Forelimb muscle (tissue), 1 donor: ENCODE measurements around the gene CYP24A1. TPM values are rescaled to one million over a fixed set of nuclear protein-coding genes. Genes with fewer than 3 reads are reported as not detected.
"Not testable (repeated sequence)": the region's sequence is repeated elsewhere in the genome, so short reads cannot be mapped to it uniquely, and the experiment has no call there.

Experiments used
- DNase-seq: peaks from one replicate; pipeline ENCODE4 v3.0.0-alpha.2; 2013; ENCODE audit warnings: low read depth
- polyA plus RNA-seq: library from polyadenylated mRNA; unstranded; fragments of 120-200 nt; gene quantifications from one replicate; pipeline ENCODE4 v1.2.1, GENCODE V29; 2013; ENCODE audit not compliant: insufficient read length

The CYP24A1 gene
- polyA plus RNA-seq, 1 donor: 0.68 TPM

DNA sequence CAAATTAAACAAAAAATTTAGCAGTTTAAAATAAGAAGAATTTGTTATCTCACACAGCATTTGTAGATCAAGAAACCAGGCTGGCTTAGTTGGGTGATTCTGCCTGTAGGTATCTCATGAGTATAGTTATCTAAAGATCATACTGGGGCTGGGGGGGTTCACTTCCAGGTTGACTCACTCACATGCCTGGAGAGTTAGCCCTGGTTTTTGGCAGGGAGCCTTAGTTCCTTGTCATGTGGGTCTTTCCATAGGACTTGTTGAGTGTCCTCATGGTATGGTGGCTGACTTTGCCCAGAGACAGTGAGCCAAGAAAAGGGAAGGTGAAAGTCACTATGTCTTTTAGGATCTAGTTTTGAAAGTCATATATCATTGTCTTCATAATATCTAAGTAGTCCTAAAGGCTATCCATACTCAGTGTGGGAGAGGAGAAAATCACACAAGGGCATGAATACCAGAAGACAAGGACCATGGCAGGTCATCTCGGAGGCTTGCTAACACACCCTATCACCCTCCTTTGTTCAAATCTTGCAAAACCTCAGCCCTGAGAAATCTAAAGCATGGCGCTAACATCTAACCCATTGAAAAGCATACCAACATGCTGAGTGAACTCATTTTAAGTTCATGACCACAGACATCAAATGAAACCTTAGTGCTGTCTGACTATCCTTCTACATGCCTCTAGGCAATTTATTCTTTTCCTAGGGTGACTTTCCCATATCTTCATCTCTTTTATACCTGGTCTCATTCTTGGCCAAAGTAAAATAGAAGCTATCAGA lies 39.2 kb downstream of the CYP24A1 start:
- DNase-seq: no peak

DNA sequence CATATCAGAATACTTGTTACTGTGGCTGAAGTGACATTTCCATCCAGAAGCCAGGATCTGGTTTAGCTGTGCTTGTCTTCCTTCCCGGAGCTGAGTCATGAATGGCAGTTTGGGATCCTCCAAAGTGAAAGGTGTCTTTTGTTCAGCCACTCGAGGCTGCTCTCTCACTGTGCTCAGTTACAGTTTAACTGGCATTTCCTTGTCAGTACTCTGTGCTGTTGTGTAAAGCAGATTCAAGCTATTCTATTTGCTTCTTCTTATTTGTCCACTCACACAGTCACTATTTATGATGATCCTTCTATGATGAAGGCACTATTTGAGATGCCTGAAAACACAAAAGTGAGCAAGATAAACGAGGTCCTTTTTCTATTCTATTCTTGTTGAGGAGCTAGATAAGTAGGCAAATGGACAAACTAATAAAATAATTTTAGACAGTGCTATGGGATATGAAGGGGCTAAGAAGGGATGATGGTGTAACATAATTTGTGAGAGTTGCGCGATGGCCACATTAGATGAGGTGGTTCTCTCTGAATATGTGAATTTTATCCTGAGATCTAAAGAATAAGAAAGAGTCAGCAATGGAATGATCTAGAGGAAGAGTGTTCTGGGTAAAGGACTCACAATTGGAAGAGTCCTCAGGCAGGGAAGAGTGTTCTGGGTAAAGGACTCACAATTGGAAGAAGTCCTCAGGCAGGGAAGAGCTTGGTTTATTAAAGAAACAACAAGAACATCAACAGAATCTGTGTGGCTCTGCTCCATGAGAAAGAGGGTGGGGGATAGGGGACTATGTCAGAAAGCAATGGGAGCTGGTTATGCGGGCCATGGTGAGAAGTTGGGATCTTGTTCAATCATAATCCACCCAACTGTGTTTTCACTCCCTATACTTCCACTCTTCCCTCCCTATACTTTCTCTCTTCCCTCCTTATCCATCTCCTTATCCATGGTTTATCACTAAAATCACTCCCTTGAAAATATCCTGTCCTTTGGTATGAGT lies 40.1 kb downstream of the CYP24A1 start:
- DNase-seq: no peak

DNA sequence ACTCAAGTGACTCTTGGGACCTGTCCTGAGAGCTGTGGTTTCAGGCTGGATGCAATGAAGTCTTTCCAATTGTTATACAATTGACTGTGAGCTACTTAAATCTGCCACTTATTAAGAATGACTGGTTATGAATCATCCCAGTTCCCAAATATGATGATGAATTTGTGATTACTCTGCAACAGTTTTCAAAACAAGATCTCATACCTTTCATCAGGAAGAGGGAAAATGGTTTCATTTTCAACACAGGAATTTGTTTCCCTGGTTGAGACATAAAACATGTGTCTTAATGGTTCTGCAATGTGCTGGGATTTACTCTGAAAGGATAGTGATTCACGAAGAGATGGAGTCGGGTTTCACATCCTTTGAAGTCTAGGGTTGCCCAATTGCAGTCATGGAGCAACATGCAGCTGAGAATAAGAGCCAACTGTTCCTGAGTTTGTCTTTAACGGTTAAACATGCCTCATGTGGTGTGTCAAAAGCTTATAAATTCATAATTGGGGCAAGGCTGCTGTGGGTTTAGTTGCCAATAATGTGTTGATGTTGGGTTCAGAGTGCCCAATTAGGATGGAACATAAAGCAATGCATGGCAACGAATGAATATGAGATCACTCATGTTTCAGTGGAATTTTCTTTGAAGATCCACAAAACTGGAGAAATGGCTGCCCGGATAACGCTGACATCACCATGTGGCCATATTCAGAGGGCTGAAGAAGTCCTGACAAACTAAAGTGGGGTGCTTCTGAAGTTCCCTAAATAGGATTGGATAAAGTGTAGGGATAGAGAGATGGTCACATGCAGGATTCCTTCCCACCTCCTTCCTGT lies 41.0 kb downstream of the CYP24A1 start:
- no peak for DNase-seq

DNA sequence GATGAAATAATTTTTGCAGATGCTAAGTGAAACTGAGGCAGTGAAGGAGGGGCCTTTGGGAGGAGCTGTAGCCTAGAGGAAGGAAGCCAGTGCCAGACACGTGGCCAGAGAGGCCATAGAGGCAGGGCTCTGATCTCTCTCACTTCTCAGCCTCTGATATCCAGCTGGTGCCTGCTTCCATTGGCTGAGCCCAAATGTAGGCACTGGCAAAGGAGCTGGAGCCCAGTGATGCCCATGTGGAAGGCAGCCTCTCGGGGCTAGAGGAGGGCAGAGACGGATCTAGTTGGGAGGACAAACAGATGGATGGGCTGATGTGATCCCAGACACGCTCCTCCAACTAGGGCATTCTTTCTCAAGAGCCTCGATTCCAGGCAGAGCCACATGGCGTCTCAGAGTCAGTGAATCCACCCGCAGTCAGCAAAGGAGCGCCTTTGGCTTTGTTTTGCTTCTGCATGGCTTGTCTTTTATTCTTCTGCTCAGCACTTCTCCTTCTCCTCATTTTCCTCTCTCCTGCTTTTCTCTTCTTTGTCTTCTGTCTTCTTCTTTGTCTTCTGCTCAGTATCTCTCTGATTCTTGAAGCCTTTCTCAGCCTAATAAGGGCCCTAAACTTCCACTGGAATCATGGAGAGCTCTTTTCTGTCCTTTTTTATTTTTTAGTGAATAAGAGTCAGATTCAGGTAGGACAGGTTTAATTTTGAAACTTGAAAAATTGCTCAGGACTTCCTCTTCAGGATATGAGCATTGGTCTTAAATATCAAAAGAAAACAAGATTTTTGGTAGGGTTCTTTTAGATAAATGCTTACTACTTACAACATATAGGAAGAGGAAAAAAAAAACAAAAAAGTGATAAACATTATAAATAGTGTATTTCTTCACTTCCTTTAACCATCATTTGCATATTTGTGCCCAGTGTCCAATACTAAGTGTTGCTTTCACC lies 41.8 kb downstream of the CYP24A1 start:
- no peak for DNase-seq

DNA sequence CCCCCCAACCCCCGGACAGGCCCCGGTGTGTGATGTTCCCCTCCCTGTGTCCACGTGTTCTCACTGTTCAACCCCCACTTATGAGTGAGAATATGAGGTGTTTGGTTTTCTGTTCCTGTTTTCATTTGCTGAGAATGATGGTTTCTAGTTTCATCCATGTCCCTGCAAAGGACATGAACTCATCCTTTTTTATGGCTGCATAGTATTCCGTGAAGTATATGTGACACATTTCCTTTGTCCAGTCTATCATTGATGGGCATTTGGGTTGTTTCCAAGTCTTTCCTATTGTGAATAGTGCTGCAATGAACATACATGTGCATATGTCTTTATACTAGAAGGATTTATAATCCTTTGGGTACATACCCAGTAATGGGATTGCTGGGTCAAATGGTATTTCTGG lies 42.7 kb downstream of the CYP24A1 start:
- not testable (repeated sequence) for DNase-seq

DNA sequence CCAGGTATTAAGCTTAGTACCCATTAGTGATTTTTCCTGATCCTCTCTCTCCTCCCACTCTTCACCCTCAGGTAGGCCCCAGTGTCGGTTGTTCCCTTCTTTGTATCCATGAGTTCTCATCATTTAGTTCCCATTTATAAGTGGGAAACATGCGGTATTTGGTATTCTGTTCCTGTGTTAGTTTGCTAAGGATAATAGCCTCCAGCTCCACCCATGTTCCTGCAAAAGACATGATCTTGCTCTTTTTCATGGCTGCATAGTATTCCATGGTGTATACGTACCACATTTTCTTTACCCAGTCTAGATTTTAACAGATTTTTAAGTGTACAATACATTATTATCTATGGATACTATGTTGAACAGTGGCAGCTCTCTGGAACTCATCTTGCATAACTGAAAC lies 44.4 kb downstream of the CYP24A1 start:
- no peak for DNase-seq

DNA sequence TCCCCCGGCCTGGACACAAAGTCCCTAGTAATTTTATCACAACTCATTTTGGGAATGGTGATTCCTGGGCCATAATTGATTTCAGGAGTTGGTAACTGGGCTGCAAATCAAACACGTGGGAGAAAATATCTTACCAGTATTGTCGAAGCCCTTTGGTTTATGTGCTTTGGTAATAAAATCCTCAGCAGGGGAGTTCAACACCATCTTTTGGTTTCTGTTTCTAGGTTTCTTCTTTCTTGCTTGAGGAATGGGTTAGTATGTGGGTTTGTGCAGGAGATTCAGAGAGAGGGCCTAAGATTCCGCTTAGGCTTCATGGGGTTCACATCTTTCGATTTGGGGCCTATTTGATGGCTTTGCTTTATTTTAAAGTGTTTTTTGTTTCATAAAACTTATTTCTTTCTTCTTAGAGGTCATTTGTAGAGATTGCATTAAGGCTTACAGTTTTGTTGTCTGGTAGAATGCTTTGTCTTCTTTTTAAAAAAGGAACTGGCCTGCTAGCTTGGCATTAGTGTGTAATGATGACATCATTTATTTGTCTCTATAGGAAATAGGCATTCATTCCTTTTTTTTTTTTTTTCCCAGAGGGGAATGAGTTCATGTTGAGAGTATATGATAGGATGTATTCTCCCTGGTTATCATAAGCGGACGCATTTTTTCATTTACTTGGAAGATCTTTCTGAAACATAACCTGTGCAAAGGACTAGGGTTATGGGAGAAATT lies 45.8 kb downstream of the CYP24A1 start:
- no peak for DNase-seq

DNA sequence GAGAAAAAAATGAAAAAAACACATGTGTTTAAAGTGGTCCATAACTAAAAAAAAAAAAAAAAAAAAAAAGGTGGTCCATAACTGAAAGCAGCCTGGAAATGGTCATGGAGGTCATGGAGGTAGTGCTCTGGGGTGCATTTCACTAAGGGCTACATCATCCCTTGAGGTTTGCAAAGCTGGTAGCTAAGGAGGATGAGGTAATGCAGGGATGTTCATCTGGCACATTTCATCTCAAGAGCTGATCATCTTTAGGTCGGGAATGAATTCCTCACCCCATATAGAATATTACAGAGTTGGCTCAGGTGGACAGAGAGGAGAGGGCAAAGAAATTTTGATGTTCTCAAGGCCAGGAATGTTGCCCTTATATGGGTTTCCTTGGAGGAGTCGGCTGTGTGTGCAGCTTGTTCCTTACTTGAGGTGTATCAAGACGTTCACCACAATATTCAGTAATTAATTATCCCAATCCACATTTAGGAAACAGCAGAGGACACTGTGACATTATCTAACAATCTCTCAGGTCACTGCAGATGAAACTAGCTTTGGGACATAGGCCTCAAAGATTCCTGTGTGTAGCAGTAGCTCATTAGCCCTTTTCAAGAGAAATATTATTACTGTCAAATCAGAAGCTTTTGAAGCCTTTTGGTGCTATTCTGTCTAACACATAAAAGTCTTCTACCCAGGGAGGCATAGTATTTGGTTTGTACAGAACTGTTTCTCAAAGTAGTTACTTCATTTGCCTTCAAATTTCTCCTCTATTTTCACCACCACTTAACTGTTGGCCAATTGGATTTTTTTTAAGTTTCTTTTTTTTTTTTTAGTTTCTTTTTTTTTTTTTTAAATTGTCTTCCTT lies 46.8 kb downstream of the CYP24A1 start:
- DNase-seq: no peak

DNA sequence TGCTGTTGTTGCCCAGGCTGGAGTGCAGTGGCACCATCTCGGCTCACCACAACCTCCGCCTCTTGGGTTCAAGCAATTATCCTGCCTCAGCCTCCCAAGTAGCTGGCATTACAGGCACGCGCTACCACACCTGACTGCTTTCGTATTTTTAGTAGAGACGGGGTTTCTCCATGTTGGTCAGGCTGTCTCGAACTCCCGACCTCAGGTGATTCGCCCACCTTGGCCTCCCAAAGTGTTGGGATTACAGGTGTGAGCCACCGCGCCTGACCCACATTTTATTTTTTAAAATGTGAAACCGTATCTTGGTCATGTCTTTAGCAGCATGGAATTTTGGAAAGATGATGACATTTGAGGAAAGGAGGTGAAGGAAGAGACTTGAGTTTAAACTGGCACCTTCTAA lies 47.5 kb downstream of the CYP24A1 start:
- not testable (repeated sequence) for DNase-seq

DNA sequence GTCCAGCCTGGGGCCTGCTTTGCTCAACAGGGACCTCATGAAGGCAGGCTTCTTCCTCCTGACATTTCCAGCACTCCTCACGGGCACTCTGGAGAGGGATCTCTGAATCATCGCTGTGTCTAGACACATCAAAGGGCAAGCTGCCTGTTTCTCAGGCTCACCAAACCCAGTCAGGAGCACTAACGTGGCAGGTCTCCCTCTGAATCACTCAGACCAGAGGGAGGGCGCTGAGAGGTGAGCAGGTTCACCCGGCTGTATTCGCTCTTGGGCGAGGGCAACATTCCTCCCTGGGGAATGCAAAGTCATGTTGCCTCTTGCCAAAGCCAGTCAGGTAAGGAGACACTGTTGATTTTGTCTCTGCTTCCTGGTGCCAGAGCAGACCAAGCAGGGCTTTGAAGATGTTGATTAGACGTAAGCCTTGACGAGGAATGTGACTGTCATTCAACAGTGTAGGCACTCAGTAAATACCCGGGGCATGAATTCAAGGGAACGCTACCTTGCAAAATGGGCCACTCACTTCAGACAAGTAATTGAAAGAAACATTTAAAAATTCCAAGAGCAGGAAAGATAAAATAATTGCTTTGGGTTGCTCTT lies 50.1 kb downstream of the CYP24A1 start:
- no peak for DNase-seq

DNA sequence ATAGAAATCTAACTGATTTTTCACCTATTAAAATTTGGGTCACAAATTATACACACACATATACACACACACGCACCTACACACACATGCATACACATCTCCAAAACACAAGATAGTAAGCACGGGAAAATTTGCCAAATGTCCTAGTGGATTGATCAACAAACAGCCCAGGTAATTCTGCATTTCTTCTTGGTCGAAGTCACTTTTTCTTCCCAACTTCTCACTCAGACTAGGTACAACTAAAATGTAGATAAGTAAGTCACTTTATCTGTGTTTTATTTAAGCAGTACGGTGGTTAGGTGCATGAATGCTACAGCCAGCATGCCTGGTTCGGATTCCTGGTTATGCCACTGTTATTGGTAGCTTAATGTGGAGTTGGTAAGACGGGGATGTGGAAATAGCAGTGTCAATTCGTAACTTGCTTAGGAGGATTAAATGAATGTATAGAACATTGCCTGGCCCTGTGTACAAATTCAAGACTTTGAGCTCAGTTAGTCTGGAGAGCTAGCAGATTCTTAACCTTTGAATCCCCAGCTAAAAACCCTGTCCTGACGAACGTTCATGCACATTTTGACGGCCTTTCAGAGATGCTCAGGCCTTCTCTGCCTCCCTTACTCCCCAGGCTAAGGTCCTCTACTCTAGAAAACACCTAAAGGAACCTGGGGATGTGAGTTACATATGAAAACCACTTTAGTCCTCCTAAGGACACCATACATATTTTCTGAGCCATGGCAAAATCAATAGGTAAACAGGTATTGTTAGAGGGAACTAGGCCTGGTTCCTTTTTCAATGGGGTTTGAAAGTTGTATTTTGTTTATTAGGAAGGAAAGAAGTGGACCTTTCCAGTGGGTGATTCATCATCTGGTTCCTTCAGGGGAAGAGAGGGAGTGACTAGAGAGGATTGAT lies 50.9 kb downstream of the CYP24A1 start:
- DNase-seq: no peak

DNA sequence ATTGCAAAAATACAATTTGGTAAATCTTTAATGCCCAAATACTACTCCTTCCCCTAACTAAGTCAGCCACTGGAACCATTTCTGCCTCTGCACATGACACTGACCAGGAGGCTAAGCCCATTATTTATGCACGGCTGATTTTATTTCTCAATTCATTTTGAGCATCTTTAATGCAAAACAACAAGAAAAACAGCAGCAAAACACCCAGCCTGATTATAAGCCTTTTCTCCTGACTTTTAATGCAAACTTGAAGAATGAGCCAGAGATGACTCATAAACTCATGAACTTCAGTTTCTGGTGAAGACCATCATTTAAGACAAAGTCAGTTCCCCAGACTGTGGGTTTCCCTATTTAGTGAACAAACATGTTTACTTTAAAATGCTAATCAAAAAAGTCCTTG lies 51.6 kb downstream of the CYP24A1 start:
- DNase-seq: no peak

DNA sequence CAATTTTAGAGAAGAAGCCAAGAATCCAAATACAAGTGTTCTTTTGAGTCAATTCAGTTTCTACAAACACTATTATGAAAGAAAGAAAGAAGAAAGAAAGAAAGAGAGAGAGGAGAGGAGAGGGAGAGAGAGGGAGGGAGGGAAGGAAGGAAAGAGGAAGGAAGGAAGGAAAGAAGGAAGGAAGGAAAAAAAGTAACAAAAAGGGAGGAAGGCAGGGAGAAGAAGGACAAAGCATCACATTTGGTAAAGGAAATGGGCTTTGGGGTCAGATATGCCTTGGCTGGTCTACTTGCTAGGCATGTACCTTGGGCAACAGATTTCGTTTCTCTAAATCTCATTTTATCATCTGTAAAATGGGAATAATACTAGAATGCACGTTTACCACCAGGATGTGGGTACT lies 54.0 kb downstream of the CYP24A1 start:
- no peak for DNase-seq

DNA sequence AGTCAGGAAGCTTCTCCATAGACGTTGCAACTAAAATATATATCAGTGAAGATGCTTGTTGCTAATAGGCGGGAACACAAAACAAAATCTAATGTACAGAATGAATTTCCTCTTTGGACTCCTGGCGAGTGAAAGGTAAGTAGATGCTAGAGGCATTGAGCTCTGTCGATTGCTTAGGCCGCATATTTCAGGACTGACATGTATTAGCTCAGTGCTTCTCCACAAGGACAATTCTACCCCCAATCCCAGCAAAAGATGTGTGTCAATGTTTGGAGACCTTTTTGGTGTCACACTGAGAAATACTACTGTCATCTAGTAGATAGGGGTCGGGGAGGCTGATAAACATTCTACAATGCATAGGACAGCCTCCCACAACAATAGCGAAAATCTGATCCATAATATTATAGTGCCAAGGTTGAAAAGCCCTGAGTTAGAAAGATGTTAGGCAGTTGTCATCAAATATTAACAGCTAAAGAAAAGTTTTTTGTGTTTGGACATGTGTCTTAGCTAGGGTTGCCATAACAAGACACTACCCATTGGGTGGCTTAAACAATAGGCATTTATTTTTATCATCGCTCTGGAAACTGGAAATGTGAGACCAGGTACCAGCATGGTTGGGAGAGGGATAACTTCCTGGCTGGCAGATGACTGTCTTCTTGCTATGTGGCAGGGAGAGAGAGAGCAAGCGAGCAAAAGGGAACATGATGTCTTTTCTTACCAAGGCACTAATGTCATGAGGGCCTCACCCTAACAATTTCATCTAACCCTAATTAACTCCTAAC lies 55.4 kb downstream of the CYP24A1 start:
- no peak for DNase-seq

DNA sequence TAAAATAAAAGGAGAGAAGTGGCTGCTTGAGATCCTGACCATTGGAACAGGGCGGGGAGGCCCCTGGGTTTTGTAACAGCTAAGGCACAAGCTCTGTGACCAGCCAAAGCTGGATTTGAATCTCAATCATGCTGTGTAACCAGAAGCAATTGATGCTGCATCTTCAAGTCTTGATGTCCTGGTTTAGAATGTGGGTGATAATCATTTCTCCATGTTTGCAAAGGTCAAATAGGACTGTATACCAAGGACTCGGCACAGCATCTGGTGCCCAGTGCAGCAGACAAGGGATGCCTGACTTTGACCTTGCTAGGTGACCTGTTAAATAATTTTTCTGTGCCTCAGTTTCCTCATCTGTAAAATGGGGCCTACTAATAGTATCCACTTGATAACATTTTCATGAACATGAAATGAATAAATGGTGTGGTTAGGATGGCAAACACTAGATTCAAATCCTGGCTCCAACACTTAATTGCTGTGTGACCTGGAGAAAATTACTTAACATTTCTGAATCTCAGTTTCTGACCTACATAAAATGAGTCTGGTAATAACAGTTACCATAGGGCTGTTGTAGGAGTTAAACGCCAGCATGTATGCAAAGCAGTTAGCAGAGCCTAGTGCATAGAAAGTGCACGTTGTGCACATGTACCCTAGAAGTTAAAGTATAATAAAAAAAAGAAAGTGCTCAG lies 57.1 kb downstream of the CYP24A1 start:
- no peak for DNase-seq

DNA sequence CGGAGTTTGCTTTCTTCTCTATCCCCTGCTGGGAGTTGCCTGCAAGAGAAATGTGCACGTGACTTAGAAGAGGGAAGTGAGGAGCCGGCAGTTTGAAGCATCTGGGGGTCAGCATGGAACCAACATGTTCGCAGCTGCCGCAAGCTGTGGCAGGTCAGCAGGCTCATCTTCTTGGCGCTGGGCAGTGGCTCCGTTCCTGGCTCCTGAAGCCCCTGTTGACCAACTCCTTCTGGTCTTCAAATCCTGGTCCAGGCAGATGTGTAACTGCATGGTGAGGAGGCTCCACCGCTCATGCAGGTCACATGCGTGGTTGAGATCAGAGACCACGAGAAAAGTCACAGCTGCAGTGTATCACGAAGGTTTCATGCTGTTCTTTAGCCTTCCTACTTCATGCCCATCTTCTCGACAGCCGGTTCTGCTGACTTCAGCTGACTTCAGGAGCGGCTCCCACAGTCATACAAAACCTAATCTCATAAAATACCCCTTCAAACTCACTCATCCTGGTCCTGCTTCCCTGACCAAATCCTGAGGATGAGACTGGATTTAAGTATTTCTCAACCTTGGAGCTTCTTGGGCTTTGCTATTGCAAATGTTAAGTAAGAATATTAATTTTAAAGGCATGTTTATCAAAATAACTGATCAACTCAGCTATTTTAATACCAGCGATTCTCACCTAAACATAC lies 58.5 kb downstream of the CYP24A1 start:
- no peak for DNase-seq
